Mesenchymal stem cell (in vitro differentiated cells and primary cell): ENCODE results near the gene FGFBP1.
A peak's percentile ranks its signal among the peaks of the same experiment; 100 is the strongest.

ENCODE experiments used
- DNase-seq: peaks from one replicate; pipeline ENCODE4 v3.0.0-alpha.2; 2013
- H2AFZ ChIP-seq: one replicate; pipeline ENCODE4 v1.6.1; 2013; ENCODE audit warnings: low read depth, mild to moderate bottlenecking, control low read depth, inconsistent platforms, low read length, moderate library complexity
- H2AK5ac ChIP-seq: 2 replicates; pipeline ENCODE4 v1.6.1; 2013; ENCODE audit warnings: low read length, moderate library complexity, mild to moderate bottlenecking, inconsistent platforms; ENCODE audit not compliant: severe bottlenecking
- H2BK120ac ChIP-seq: one replicate; pipeline ENCODE4 v1.6.1; 2013; ENCODE audit warnings: low read depth, mild to moderate bottlenecking, inconsistent platforms, low read length, moderate library complexity
- H2BK12ac ChIP-seq, 2 experiments: one replicate each; pipeline ENCODE4 v1.6.1; 2013; ENCODE audit warnings: inconsistent platforms in 2 of 2, low read length in 2 of 2, mild to moderate bottlenecking in 2 of 2, moderate library complexity in 2 of 2, control low read depth in 1 of 2
- H2BK15ac ChIP-seq: one replicate; pipeline ENCODE4 v1.6.1; 2013; ENCODE audit warnings: mild to moderate bottlenecking, low read depth, inconsistent platforms; ENCODE audit not compliant: poor library complexity, severe bottlenecking
- H2BK5ac ChIP-seq: 2 replicates; pipeline ENCODE4 v1.6.1; 2013; ENCODE audit warnings: low read depth, mild to moderate bottlenecking, low read length, control low read depth, inconsistent platforms; ENCODE audit not compliant: poor library complexity, severe bottlenecking
- H3K14ac ChIP-seq, 2 experiments: one replicate each; pipeline ENCODE4 v1.6.1; 2013; ENCODE audit warnings: inconsistent platforms in 2 of 2, low read length in 2 of 2, control low read depth in 1 of 2, mild to moderate bottlenecking in 1 of 2, moderate library complexity in 1 of 2
- H3K18ac ChIP-seq, 2 experiments: one replicate each; pipeline ENCODE4 v1.6.1; 2013; ENCODE audit warnings: inconsistent platforms in 2 of 2, low read length in 2 of 2, control low read depth in 1 of 2, low read depth in 1 of 2, mild to moderate bottlenecking in 1 of 2
- H3K23ac ChIP-seq, 2 experiments: one replicate each; pipeline ENCODE4 v1.6.1; 2013; ENCODE audit warnings: inconsistent platforms in 2 of 2, low read length in 2 of 2, mild to moderate bottlenecking in 2 of 2, moderate library complexity in 2 of 2, control low read depth in 1 of 2
- H3K27ac ChIP-seq: 2 replicates; pipeline ENCODE4 v1.5.1; 2013; ENCODE audit warnings: mild to moderate bottlenecking, moderate library complexity, low read length, control low read depth, inconsistent platforms; ENCODE audit not compliant: poor library complexity, severe bottlenecking
- H3K27me3 ChIP-seq, 2 experiments: 2 replicates each; pipeline versions ENCODE4 v1.6.1 to v1.7.0; 2013; ENCODE audit warnings: low read length in 2 of 2, mild to moderate bottlenecking in 2 of 2, moderate library complexity in 2 of 2, control low read depth in 1 of 2, inconsistent platforms in 1 of 2; ENCODE audit not compliant: control insufficient read depth in 1 of 2, insufficient read depth in 1 of 2
- H3K36me3 ChIP-seq, 2 experiments: 2 replicates each; pipeline versions ENCODE4 v1.6.1 to v1.7.0; 2013; ENCODE audit warnings: low read length in 2 of 2, control low read depth in 1 of 2, inconsistent platforms in 1 of 2, low read depth in 1 of 2, mild to moderate bottlenecking in 1 of 2; ENCODE audit not compliant: insufficient read depth in 2 of 2, control insufficient read depth in 1 of 2
- H3K4ac ChIP-seq, 2 experiments: one replicate each; pipeline ENCODE4 v1.6.1; 2013; ENCODE audit warnings: inconsistent platforms in 2 of 2, low read length in 2 of 2, mild to moderate bottlenecking in 2 of 2, moderate library complexity in 2 of 2, control low read depth in 1 of 2, low read depth in 1 of 2
- H3K4me1 ChIP-seq: 2 replicates; pipeline ENCODE4 v1.6.1; 2013; ENCODE audit warnings: low read depth, low read length, control low read depth; ENCODE audit not compliant: control insufficient read depth, insufficient read depth
- H3K4me2 ChIP-seq: 2 replicates; pipeline ENCODE4 v1.6.1; 2013; ENCODE audit warnings: low read length, mild to moderate bottlenecking, inconsistent platforms; ENCODE audit not compliant: poor library complexity, severe bottlenecking
- H3K4me3 ChIP-seq, 2 experiments: 2 replicates each; pipeline versions ENCODE4 v1.5.1 to v1.7.0; 2013; ENCODE audit warnings: low read length in 2 of 2, mild to moderate bottlenecking in 2 of 2, control low read depth in 1 of 2, low read depth in 1 of 2; ENCODE audit not compliant: insufficient read depth in 1 of 2
- H3K79me1 ChIP-seq: replicated peaks from 2 replicates; pipeline ENCODE4 v1.6.1; 2013; ENCODE audit warnings: mild to moderate bottlenecking, control low read depth, low read length, inconsistent platforms; ENCODE audit not compliant: poor library complexity, severe bottlenecking
- H3K9ac ChIP-seq: 2 replicates; pipeline ENCODE4 v1.7.0; 2013; ENCODE audit warnings: mild to moderate bottlenecking, low read length, moderate library complexity
- H3K9me3 ChIP-seq: 2 replicates; pipeline ENCODE4 v1.7.0; 2013; ENCODE audit warnings: mild to moderate bottlenecking, low read length; ENCODE audit not compliant: control insufficient read depth
- H4K8ac ChIP-seq: one replicate; pipeline ENCODE4 v1.6.1; 2013; ENCODE audit warnings: inconsistent platforms, mild to moderate bottlenecking, low read length, moderate library complexity
- H4K91ac ChIP-seq: one replicate; pipeline ENCODE4 v1.6.1; 2013; ENCODE audit warnings: mild to moderate bottlenecking, low read length, inconsistent platforms
- WGBS: methylation state at CpG from one replicate; pipeline ENCODE4 v1.1.7; 2013; ENCODE audit warnings: mixed read lengths; 5-methylcytosine and 5-hydroxymethylcytosine counted together

FGFBP1 gene

GRCh38 chr4:15926486-15926885, 12.1 kb downstream of the FGFBP1 start:
- Histone ChIP-seq H3K4me2 (no peak overlapping the region), H2BK5ac (no peak overlapping the region), H4K91ac (no peak overlapping the region), H3K23ac (no peak overlapping the region), H3K18ac (no peak overlapping the region), H3K4me3 (no peak overlapping the region), H3K14ac (no peak overlapping the region), H3K9me3 (no peaks in the 10 kb centered on the region), H2AFZ (no peak overlapping the region), H3K36me3 (no peaks in the 10 kb centered on the region), H3K27ac (no peak overlapping the region), H3K4ac (no peak overlapping the region), H2BK12ac (no peak overlapping the region), H3K4me1 (peaks cover 3% of the 10 kb centered on the region), H3K9ac (no peak overlapping the region), H4K8ac (no peak overlapping the region), H2BK15ac (no peak overlapping the region), H3K79me1 (no peaks in the 10 kb centered on the region), H2AK5ac (no peak overlapping the region), H2BK120ac (no peak overlapping the region), H3K27me3 (no peaks in the 10 kb centered on the region)
- no peak for DNase-seq
- WGBS, result 92% methylated on average over 7 of the region's 7 CpGs

GRCh38 chr4:15925830-15926229, 12.7 kb downstream of the FGFBP1 start:
- Histone ChIP-seq H3K9me3 (no peaks in the 10 kb centered on the region), H3K4me1 (peaks cover 4% of the 10 kb centered on the region), H2BK120ac (no peak overlapping the region), H3K14ac (no peak overlapping the region), H2BK15ac (no peak overlapping the region), H3K4me2 (no peak overlapping the region), H2AK5ac (no peak overlapping the region), H4K8ac (no peak overlapping the region), H3K27ac (no peak overlapping the region), H4K91ac (no peak overlapping the region), H3K23ac (no peak overlapping the region), H3K4me3 (no peak overlapping the region), H3K9ac (no peak overlapping the region), H2AFZ (no peak overlapping the region), H3K18ac (no peak overlapping the region), H3K79me1 (no peaks in the 10 kb centered on the region), H2BK5ac (no peak overlapping the region), H3K27me3 (no peaks in the 10 kb centered on the region), H2BK12ac (no peak overlapping the region), H3K36me3 (no peaks in the 10 kb centered on the region), H3K4ac (no peak overlapping the region)
- no peak for DNase-seq
- 100% methylated on average over 3 of the region's 3 CpGs for WGBS

- Histone ChIP-seq H2AFZ (no peak overlapping the region), H2AK5ac (peak overlapping the region; percentile 54), H3K4me3 (no peak overlapping the region), H3K18ac (no peak overlapping the region), H2BK120ac (no peak overlapping the region), H3K79me1 (no peaks in the 10 kb centered on the region), H3K27ac (peak overlapping the region; percentile 86), H3K14ac (no peak overlapping the region), H3K36me3 (no peaks in the 10 kb centered on the region), H3K9ac (no peak overlapping the region), H3K27me3 (no peaks in the 10 kb centered on the region), H2BK5ac (peak overlapping the region; percentile 22), H3K4me2 (no peak overlapping the region), H3K4ac (no peak overlapping the region), H3K9me3 (no peaks in the 10 kb centered on the region), H3K23ac (no peak overlapping the region), H4K8ac (no peak overlapping the region), H4K91ac (no peak overlapping the region), H2BK15ac (no peak overlapping the region), H3K4me1 (peaks cover 5% of the 10 kb centered on the region), H2BK12ac (peak overlapping the region in 1 of 2 experiments; percentile 22)
- DNase-seq, result no peak
- 90% methylated on average over 1 of the region's 1 CpG for WGBS
These were observed 17.0 kb downstream of the FGFBP1 start for GRCh38 chr4:15921592-15921932.

GRCh38 chr4:15920723-15921591, 17.6 kb downstream of the FGFBP1 start:
- H3K27ac ChIP-seq, result peak overlapping the region; percentile 95
- H3K79me1 ChIP-seq, result no peaks in the 10 kb centered on the region
- no peak overlapping the region for H4K8ac ChIP-seq
- H2AFZ ChIP-seq, result no peak overlapping the region
- H3K36me3 ChIP-seq, result no peaks in the 10 kb centered on the region
- no peaks in the 10 kb centered on the region for H3K27me3 ChIP-seq
- peaks cover 5% of the 10 kb centered on the region for H3K4me1 ChIP-seq
- DNase-seq, result peak; percentile 96
- H3K18ac ChIP-seq, result no peak overlapping the region
- H2BK5ac ChIP-seq, result peak overlapping the region; percentile 33
- H2BK12ac ChIP-seq, result no peak overlapping the region
- no peak overlapping the region for H3K23ac ChIP-seq
- no peak overlapping the region for H3K4ac ChIP-seq
- H3K9me3 ChIP-seq, result no peaks in the 10 kb centered on the region
- peak overlapping the region; percentile 79 for H2AK5ac ChIP-seq
- peak overlapping the region; percentile 74 for H3K9ac ChIP-seq
- WGBS, result 16% methylated on average over 4 of the region's 4 CpGs
- peak overlapping the region in 1 of 2 experiments; percentile 58 for H3K4me3 ChIP-seq
- no peak overlapping the region for H4K91ac ChIP-seq
- no peak overlapping the region for H2BK15ac ChIP-seq
- no peak overlapping the region for H3K14ac ChIP-seq
- H2BK120ac ChIP-seq, result no peak overlapping the region
- H3K4me2 ChIP-seq, result no peak overlapping the region
